ENCODE measurements around the gene TRIM44.

DNA sequence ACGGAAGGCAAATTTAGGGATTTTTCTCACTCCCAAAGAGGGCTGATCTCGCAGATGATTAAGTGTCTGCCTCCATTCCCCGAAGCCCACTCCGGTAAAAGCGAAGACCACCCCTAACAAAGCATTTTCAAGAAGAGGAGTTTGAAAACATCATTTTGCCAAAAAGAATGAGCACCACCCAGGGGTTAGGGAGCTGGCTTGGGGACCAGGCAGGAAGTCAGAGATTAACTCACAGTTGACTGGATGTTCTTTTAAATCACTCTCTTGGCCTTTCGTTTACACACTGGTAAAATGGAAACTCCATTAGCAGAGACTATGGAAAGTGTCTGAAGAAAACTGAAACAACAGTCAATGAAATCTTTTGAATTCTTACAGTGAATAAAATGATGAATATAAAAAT, 7.9 kb upstream of the TRIM44 start:
- no peak for TF ChIP-seq POLR2A (IDR thresholded peaks at IDR 0.05; ENCODE audit: low read depth, low read length)
- no peak for TF ChIP-seq TAF1 (IDR thresholded peaks at IDR 0.05; ENCODE audit: low read depth, low read length)
- TF ChIP-seq POLR2AphosphoS5 (IDR thresholded peaks at IDR 0.05; ENCODE audit: low read depth, low read length): no peak

Measured in GM12891 (cell line).